HG03045 (cell line): Measurements from ENCODE around the gene LSP1.

Experiments
- ATAC-seq: cut with Tn5 transposase; IDR thresholded peaks from one replicate; pipeline ENCODE4 v1.9.1; 2021; ENCODE audit warnings: mild to moderate bottlenecking, moderate library complexity; ENCODE audit not compliant: unreplicated experiment

The LSP1 gene

DNA sequence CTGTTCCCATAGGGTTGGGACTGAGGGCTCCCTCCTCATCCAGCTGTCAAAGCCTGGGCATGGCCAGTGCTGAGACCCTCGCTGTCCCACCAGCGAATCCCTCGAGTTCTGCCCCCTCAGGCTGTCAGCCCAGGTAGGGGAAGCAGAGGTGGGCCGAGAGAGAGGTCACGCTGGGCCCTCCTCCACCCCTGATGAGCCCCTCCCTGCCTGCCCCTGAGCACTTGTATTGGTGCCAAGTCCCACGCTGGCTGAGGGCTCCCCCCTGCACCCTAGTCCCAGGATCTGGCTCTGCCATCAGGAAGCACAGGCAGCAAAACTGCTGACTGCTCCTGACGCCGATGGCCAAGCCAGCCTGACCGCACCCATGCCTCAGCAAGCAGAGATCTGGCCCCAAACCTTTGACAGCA lies 35.5 kb downstream of the LSP1 start:
- ATAC-seq = no peak

DNA sequence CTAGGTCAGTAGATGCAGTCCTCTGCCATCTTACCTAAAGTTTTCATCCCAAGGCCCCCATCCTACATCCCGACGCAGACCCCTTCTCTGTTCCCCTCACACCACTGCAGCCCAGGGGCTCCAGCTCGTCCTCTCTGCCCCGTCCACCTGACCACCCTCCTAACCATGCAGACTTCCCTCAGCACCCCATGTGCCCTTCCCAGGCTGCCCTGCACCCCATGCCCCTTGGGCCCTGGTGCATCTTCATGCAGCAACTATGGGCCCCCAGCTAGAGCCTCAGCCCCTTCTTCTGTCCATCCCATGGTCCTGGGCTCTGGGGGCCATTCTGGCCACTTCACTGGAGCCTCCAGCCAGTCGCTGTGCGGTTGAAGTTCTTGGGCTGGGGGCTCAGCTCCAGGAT lies 35.9 kb downstream of the LSP1 start:
- ATAC-seq = no peak

DNA sequence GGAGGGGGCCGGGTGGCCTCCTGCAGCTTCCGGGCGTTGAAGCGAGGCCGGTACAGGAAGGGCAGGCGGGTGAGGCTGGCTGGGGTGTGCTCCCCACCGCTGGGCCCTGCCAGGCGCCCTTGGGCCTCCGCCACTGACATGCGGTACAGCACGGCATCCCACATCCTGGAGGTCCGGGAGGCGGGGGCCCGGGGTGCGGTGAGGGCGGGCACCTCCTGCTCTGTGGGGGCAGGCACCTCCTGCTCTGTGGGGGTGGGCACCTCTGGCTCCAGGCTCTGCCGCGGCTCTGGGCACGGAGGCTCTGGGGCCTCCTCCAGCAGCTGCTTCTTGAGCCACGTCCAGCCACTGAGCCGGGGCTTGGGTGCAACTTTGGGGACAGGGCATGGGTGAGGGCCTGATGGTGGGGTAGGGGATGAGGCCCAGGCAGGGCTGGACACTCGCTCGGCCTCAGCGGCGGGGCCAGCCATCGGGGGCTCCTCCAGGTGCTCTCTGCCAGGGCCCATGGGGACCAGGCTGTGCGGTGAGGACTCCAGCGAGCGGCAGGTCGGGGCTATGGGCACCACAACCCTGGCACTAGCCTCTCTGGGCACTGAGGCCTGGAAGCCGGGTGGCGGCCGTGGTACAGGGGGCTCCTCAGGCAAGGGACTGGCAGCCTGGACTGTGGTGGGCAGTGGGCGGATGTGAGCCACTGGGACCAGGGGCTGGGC lies 36.5 kb downstream of the LSP1 start:
- no peak for ATAC-seq

DNA sequence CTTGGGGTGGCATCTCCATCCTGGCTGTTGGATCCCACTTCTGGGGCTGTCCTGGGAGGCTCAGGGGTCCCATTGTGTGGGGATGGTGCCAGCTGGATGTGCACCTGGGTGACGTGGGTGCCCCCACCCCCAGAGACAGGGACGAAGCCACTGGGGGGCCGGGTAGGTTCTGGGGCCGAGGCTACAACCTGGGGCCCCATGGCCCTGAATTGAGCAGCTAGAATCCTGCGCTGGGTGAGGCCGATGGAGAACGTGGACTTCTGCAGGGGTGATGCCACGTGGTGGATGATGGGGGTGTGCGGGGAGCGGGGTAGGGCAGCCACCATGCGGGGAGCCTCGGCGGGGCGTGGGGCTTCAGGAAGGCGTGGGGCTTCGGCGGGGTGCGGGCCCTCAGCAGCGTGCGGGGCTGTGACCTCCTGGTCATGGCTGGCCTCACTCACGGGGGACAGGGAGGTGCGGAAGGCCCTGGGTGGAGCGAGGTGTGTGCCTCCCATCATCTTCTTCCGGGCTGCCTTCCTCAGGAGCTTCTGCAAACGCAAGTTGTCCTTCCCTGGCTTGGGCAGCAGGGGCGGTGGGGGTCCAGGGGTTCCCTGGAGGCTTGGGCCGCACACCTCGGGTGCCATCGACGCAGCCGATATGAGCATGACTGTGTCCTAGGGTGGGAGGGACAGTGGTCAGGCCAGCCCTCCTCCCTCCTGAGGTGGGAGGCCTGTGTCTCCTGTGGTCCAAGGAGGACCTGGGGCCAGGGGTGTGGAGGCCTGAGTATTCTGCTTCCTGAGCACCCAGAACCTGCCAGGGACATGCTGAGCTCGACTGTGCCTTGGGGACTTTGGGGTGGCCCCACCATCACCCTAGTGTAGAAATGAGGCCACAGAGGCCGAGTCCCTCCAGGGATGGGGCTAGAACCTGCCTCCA lies 37.3 kb downstream of the LSP1 start:
- no peak for ATAC-seq

DNA sequence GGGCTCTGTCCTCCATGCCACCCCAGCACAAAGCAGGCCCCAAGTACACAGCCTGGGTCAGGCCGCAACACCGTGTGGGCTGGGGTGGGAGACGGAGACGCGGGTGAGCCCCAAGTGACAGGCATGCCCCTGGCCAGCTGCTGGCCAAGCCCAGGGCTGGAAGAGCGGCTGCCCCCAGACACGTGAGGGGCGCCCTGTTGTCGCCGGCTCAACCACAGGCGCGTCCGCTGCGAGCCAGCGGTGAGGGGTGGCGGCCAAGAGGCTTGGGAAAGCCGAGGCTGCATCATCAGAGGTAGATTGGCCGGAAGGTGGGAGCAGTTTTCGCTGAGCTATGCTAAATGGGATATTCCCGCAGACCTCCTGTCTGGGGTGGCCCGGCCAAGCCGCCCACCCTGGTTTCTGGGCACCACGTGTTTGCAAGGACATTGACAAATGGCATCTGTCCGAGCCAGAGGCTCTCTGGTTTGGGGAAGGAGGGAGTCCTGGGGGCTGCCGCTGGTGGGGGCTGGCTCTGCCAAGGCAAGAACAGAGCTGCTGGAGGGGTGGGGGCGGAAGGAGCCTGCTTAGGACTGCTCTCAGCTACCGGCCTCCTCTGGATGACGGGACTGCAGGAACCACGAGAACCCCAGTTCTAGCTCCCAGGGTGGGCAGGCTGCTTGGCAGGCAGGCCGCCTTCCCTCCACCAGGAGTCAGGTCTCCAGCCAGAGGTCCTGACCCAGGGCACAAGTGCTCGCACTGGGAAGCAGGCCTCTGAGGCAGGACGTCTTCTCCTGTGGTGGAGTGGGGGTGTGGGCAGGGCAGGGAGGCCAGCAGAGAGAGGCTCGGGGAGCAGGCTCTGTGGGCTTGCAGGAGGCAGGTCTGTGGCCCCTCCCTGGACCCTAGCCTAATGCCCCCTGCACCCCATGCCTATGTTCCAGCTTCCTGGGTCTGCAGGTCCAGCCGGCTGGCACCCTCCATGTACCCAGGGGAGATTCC lies 38.3 kb downstream of the LSP1 start:
- ATAC-seq = no peak

DNA sequence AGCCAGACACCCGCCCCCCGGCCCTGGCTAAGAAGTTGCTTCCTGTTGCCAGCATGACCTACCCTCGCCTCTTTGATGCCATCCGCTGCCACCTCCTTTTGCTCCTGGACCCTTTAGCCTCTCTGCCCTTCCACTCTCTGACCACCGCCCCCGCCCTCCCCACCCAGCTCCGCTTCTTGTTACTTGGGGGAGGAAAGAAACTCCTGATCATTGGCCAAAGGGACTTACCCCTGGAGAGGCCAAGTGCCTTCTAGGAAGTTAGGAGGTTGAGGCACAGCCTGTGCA lies 38.9 kb downstream of the LSP1 start, which contains the start of gene PRR33:
Gene PRR33, minus strand, starts transcription at position 65 of the 285 bp plus-strand sequence. CDS start 1,311 bp downstream, outside the sequence.
- ATAC-seq = no peak

DNA sequence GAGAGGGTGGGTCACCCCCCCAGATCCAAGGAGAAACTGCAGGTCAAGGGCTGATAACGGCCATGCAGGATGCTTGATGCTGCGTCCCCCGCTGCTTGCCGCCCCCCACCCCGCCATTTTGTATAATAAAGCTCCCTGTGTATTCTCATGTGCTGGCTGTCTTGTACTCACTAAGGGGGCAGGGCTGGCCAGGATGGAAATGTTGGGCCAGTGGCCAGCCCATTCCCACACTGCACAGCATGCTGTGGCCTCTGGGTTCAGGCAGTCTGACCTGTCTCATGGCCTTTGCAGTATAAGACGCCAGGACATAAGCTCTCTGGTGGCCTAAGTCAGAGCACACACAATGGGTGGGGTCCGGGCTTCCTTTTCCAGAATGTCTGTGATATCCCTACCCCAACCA lies 39.2 kb downstream of the LSP1 start:
- no peak for ATAC-seq

DNA sequence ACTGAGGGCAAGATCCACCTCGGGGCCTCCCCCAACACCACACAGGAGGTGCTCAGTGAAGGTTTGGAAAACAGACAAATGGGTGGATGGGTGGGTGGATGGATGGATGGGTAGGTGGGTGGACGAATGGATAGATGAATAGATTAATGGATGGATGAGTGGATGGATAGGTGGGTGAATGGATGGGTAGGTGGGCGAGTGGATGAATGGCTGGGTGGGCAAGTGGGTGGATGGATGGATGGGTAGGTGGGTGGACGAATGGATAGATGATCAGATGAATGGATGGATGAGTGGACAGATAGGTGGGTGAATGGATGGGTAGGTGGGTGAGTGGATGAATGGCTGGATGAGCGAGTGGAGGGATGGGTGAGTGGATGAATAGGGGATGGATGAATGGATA lies 39.7 kb downstream of the LSP1 start:
- ATAC-seq = no peak

DNA sequence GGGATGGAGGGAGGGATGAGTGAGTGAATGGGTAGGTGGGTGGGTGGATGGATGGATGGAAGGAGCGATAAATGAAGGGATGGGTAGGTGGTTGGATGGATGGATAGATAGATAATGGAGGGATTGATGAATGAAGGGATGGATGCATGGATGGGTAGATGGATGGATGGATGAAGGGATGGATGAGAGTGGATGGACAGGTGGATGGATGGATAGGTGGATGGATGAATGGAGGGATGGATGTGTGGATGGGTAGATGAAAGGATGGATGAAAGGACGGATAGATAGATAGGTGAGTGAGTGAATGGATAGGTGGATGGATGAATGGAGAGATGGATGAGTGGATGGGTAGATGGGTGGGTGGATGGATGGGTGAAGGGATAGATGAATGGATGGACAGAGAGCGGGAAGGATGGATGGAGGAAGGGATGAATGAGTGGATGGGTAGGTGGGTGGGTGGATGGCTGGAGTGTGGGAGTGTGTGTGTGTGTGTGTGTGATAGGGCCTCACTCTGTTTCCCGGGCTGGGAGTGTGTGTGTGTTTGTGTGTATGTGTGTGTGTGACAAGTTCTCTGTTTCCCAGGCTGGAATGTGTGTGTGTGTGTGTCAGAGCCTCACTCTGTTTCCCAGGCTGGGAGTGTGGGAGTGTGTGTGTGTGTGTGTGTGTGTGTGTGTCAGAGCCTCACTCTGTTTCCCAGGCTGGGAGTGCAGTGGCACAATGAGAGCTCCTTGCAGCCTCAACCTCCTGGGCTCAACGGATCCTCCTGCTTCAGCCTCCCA lies 40.9 kb downstream of the LSP1 start:
- ATAC-seq = no peak

DNA sequence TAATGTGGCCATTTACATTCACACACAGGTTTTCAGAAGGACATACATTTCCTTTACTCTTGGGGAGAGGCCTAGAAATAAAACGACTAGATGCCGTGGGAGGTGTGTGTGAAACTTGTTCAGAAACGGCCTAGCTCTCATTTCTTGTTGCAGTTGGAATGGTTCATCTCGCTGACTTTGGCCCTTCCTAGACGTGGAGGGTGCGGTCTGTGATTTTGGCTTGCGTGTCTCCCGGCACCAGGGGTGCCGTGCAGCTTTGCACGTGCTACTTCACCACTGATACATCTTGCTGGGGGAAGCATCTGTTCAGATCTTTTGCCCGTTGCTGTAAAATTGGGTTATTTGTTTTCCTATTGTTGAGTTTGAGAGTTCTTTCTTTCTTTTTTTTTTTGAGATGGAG lies 41.9 kb downstream of the LSP1 start:
- no peak for ATAC-seq

DNA sequence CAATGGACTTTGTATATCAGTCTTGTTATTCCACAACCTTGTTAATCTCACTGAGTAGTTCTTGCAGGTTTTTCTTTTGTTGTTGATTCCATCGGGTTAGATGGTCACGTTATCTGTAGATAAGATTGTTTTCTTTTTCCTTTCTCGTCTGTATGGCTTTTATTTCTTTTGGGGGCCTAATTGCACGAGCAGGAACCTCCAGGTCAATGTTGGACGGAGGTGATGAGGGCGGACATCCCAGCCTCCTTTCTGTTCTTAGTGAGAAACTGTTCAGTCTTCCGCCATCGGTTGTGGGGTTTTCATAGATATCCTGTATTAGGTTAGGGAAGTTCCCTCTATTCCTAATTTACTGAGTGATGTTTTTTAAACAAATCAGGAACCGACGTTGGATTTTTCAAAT lies 43.6 kb downstream of the LSP1 start:
- no peak for ATAC-seq

DNA sequence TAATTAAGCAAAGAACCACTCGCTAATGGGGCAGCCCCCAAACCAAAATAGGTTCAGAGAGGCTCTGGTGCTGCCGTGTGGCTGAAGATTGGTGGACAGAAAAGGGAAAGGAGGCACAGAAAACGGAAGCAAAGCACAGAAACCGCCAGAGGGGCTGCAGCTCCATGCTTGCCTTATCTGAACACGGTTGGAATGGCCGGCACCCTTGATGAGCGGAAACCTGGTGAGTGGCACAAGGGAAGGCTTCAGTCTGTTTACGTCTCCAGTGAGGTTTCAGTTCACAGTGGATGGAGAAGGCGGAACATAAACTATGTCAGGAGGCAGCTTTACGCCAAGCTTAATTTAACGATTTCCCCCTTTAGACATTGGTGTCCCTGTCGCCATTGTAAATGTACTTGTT lies 44.0 kb downstream of the LSP1 start:
- no peak for ATAC-seq

DNA sequence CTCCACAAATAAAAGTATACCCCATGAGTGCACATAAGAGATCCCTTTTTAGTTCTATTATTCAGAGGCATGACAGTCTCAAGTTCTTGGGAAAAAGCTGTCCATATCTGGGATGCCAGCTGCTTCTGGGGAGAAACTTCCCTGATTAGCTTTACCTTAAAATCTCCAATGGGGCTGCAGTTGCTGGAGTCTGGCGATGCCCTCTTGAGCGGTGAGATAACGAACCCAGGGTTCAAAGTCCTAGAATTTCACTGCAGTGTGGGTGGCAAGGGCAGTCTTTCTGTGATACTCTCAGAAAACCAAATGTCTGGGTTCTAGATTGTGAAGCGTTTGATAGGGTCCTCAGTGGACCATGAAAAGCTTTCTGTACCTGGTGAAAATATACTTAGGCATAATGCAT lies 46.2 kb downstream of the LSP1 start:
- ATAC-seq = no peak

DNA sequence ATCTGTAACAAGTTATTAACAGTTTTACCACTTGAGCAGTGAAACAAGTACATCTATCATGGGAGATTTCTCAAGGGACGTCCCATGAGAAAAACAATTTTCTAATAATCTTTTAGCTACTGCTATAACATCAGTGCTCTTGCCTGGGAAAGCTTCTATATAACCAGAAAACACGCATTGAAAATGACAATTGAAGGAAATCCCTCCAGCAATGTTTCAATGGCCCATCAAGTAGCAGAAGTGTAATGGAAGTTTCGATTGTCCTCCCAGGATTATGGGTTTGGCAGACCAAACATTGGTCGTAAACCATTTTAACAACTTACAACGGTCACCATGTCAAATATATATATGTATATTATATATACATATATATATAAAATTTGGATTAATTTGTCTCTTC lies 46.8 kb downstream of the LSP1 start:
- no peak for ATAC-seq

DNA sequence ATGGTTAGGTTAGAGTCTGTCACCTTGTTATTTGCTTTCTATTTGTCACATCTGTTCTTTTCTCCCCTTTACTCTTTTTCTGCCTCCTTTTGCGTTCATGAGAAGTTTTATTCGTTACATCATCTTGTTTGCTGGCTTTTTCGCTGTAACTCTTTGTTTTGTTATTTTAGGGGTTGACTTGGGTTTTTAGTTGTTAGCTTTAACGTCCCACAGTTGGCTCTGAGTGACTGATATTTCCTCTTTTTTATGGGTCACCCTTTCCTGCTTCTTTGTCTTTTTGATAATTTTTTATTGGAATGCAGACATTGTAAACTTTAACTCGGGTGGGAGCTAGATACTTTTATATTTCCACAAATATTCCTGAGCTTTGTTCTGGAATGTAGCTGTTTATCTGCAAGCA lies 53.3 kb downstream of the LSP1 start:
- no peak for ATAC-seq

DNA sequence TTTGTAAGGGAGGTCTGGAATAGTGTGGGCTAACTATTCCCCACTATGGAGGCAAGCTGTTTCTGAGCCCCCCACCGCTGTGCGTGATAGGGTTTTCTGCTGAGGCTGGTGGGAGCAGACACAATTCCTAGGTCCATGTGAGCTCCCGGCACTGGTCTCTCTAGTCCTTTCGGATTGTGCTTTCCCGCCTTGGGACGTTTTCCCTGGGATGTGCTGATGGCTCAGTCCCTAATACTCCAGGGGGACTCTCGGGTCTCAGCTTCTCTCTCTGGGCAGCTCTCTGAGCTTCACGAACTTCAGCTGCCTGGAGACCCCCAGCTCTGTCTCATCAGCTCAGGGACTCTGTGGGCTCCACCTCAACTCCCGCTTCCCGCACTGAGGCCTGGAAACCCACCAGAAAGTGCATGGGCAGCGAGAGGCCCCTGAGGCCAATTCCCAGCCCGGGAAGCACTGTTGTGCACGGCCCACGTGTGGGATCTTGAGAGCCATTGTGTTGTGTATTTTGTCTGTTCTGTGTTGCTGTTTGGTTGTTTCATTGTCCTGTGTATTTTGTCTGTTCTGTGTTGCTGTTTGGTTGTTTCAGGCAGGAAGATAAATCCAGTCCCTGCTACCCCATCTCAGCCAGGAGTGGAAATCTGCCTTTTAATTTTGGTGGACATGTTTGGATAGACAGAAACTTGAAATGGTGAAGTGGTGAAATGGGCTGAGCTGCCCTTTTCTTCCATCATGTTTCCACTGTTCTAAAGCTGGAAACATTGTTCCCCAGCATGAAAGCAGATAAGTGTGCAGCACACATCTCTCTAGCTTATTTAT lies 53.9 kb downstream of the LSP1 start:
- no peak for ATAC-seq

DNA sequence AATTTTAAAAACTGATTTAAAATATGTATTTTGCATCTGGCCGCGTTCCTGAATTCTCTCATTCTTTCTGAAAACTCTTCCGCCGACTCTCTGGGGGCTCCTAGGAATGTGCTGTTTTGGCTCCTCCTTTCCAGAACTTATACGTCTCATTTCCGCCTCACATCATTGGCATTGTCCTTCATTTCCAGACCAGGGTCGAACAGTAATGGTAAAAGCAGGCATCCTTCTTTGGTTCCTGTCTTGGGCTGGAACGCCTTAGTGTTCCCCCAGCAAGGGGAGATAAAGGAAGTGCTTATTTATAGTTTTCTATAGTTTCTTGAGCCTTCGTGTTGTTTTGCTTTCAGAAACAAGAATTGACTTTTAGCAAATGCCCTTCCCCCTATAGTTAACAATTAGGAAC lies 55.7 kb downstream of the LSP1 start:
- ATAC-seq = no peak

DNA sequence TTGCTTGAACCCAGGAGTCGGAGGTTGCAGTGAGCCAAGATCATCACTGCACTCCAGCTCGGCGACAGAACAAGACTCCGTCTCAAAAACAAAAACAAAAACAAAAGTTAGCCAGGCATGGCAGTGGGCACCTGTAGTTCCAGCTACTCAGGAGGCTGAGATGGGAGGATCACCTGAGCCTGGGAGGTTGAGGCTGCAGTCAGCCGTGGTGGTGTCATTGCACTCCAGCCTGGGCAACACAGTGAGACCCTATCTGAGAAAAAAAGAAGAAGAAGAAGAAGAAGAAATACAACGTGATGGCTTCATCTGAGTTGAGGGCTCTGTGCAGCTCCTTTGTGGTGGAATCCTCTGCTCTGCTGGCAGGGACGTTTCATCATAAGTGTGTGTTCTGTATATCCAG lies 56.6 kb downstream of the LSP1 start:
- ATAC-seq = no peak

DNA sequence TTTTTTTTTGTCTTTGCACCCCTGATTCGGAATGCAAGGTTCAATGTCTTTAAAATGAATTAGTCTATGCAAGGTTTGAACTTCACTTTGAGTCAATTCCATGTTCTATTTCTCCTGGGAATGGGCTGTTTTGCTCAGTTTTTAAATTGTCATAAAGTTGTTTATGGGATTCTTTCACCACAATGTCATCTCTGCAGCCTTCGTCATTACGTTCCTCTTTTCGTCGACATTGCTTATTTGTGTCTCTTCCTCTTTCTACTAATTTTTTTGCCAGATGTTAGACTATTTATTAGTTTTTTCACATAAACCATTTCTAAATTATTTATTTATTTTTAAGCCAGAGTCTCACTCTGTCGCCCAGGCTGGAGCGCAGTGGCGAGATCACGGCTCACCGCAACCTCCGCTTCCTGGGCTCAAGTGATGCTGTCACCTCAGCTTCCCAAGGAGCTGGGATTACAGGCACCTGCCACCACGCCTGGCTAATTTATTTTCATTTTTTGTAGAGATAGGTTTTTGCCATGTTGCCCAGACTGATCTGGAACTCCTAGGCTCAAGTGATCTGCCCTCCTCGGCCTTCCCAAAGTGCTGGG lies 59.5 kb downstream of the LSP1 start:
- no peak for ATAC-seq
